B cell (primary cell): ENCODE measurements around the gene AUTS2. TPM values are rescaled to one million over a fixed set of nuclear protein-coding genes. Genes with fewer than 3 reads are reported as not detected.

Experiments used
- ATAC-seq: fragments of 200-7000 bp; cut with Tn5 transposase; one replicate; pipeline ENCODE4 v1.10.0; 2021; ENCODE audit warnings: low read depth, mild to moderate bottlenecking, moderate number of reproducible peaks, moderate library complexity
- CTCF ChIA-PET: fragments of 350-600 bp; sonication (Branson Sonifier 250); formaldehyde crosslinking; loops from one replicate; lab custom pipeline; 2021; ENCODE audit warnings: antibody characterized with exemption, inconsistent platforms; lab: Charles Lee
- POLR2A ChIA-PET: fragments of 350-600 bp; sonication (Branson Sonifier 250); formaldehyde crosslinking; loops from one replicate; lab custom pipeline; 2021; ENCODE audit warnings: antibody characterized with exemption; lab: Charles Lee
- DNase-seq: peaks from one replicate; pipeline ENCODE4 v3.0.0; 2013
- H2AFZ ChIP-seq: 2 replicates; pipeline ENCODE4 v1.6.1; 2012; ENCODE audit warnings: mild to moderate bottlenecking, low read depth, low read length; ENCODE audit not compliant: insufficient read depth, poor library complexity, severe bottlenecking
- H3K27ac ChIP-seq, 2 donors: 1 replicate in 1 of 2; 2 replicates in 1 of 2; pipeline ENCODE4 v1.5.1; 2012 to 2013; ENCODE audit warnings: low read length in 2 of 2, mild to moderate bottlenecking in 2 of 2, moderate library complexity in 1 of 2
- H3K27me3 ChIP-seq, 4 experiments: fragments of 200-600 bp in 1 of 4; sonication (generic) in 1 of 4; replicated peaks in 1 of 4; 1 replicate in 2 of 4; 2 replicates in 2 of 4; pipeline versions ENCODE4 v1.6.1 to v1.7.0; 2013 to 2016; ENCODE audit warnings: low read length in 3 of 4, mild to moderate bottlenecking in 2 of 4, mixed read lengths in 1 of 4, moderate library complexity in 1 of 4; ENCODE audit not compliant: insufficient read depth in 4 of 4, control insufficient read depth in 3 of 4; ENCODE audit errors: control extremely low read depth in 1 of 4
- H3K36me3 ChIP-seq, 2 experiments: replicated peaks in 1 of 2; 1 replicate in 1 of 2; 2 replicates in 1 of 2; pipeline versions ENCODE4 v1.6.1 to v1.7.1; 2013; ENCODE audit warnings: low read length in 1 of 2; ENCODE audit not compliant: insufficient read depth in 2 of 2, control insufficient read depth in 1 of 2; ENCODE audit errors: control extremely low read depth in 1 of 2, extremely low read depth in 1 of 2
- H3K4me1 ChIP-seq, 2 donors: fragments of 200-600 bp in 1 of 2; sonication (generic) in 1 of 2; 1 replicate in 1 of 2; 2 replicates in 1 of 2; pipeline versions ENCODE4 v1.5.1 to v1.6.1; 2013 to 2017; ENCODE audit warnings: low read length in 2 of 2; ENCODE audit not compliant: control insufficient read depth in 2 of 2, insufficient read depth in 2 of 2
- H3K4me2 ChIP-seq: replicated peaks from 2 replicates; pipeline ENCODE3; 2012; ENCODE audit warnings: mild to moderate bottlenecking, low read depth, low read length; ENCODE audit not compliant: poor library complexity, severe bottlenecking
- H3K4me3 ChIP-seq, 5 experiments: fragments of 200-600 bp in 1 of 5; sonication (generic) in 1 of 5; 1 replicate in 3 of 5; 2 replicates in 2 of 5; pipeline versions ENCODE4 v1.5.1 to v1.7.0; 2011 to 2016; ENCODE audit warnings: low read length in 4 of 5, mild to moderate bottlenecking in 4 of 5, low read depth in 2 of 5, control low read depth in 1 of 5, moderate library complexity in 1 of 5; ENCODE audit not compliant: insufficient read depth in 1 of 5; ENCODE audit errors: control extremely low read depth in 1 of 5, extremely low read depth in 1 of 5
- H3K79me2 ChIP-seq: fragments of 200-600 bp; sonication (generic); one replicate; pipeline ENCODE4 v1.6.0; 2016; ENCODE audit warnings: low read length; ENCODE audit not compliant: control insufficient read depth, insufficient read depth
- H3K9ac ChIP-seq: fragments of 200-600 bp; sonication (generic); 2 replicates; pipeline ENCODE4 v1.6.1; 2017; ENCODE audit warnings: mild to moderate bottlenecking, low read length, moderate library complexity
- H3K9me3 ChIP-seq, 3 donors: one replicate each; pipeline versions ENCODE4 v1.6.1 to v1.7.1; 2013; ENCODE audit warnings: low read length in 2 of 3; ENCODE audit not compliant: control insufficient read depth in 2 of 3, insufficient read depth in 1 of 3; ENCODE audit errors: control extremely low read depth in 1 of 3
- H4K20me1 ChIP-seq: 2 replicates; pipeline ENCODE4 v1.6.0; 2012; ENCODE audit warnings: mild to moderate bottlenecking, low read length; ENCODE audit not compliant: insufficient read depth, control insufficient read depth, poor library complexity, severe bottlenecking
- H3K27ac Mint-ChIP-seq: one replicate; pipeline ENCODE4 v1.8.0; 2021; ENCODE audit warnings: mixed read lengths
- H3K27me3 Mint-ChIP-seq: one replicate; pipeline ENCODE4 v1.8.0; 2021; ENCODE audit warnings: mixed read lengths
- H3K4me1 Mint-ChIP-seq: one replicate; pipeline ENCODE4 v1.8.0; 2021; ENCODE audit warnings: mixed read lengths
- H3K4me3 Mint-ChIP-seq: one replicate; pipeline ENCODE4 v1.8.0; 2021; ENCODE audit warnings: mixed read lengths
- H3K9me3 Mint-ChIP-seq: one replicate; pipeline ENCODE4 v1.8.0; 2022; ENCODE audit warnings: mixed read lengths; ENCODE audit not compliant: insufficient read depth
- CTCF ChIP-seq: fragments of 200-600 bp; IDR thresholded peaks from one replicate; pipeline ENCODE4 v1.8.0; 2022; ENCODE audit warnings: antibody characterized with exemption, mild to moderate bottlenecking
- EZH2 ChIP-seq: IDR thresholded peaks from 2 replicates; pipeline ENCODE4 v1.6.1; 2012; ENCODE audit warnings: borderline replicate concordance, low read depth, mild to moderate bottlenecking, moderate library complexity, low read length; ENCODE audit not compliant: insufficient read depth, poor library complexity, severe bottlenecking
- WGBS: methylation state at CpG from one replicate; pipeline ENCODE4 v1.1.5; 2013; ENCODE audit warnings: missing lambda C conversion rate; ENCODE audit not compliant: insufficient coverage; 5-methylcytosine and 5-hydroxymethylcytosine counted together
- intact Hi-C: fragments of 100-400 bp; cut with micrococcal nuclease; formaldehyde crosslinking; loops from one replicate; pipeline ENCODE4 v1.10.0; 2022
- polyA plus RNA-seq: library from polyadenylated mRNA; depleted of rRNA; stranded (reverse); fragments of >200 nt; gene quantifications from 2 replicates; pipeline ENCODE4 v1.2.3, GENCODE V29; 2012
- total RNA-seq, 2 donors: library from RNA; stranded (reverse); fragments of 120-200 nt in 1 of 2; gene quantifications; 1 replicate in 1 of 2; 2 replicates in 1 of 2; pipeline versions ENCODE4 v1.2.3 to v1.2.4, GENCODE V29; 2013 to 2022

AUTS2 gene
- total and polyA plus RNA-seq, 2 donors (not counting 1 experiment from before 2014, with no cell fraction given) = 22.3 to 35.0 TPM

GRCh38 chr7:69600710-69601519, 2.6 kb downstream of the AUTS2 start:
- ChIA-PET CTCF (interaction anchor here (0.7 to 1.1 kb wide), 2 partner anchors 97 to 331 kb away, joined by 3 to 4 read pairs; no protein-coding TSS in a partner anchor), POLR2A (interaction anchor here (0.6 kb wide), 1 partner anchor 501 kb away, joined by 3 read pairs; no protein-coding TSS in a partner anchor)
- H3K9ac ChIP-seq = peak overlapping the region; percentile 78
- H4K20me1 ChIP-seq = no peaks in the 10 kb centered on the region
- ATAC-seq (no peak), DNase-seq (no peak)
- Mint-ChIP-seq H3K27me3 (no peaks in the 10 kb centered on the region), H3K4me1 (peaks cover 21% of the 10 kb centered on the region), H3K4me3 (no peak overlapping the region), H3K27ac (peak overlapping the region; percentile 47), H3K9me3 (no peaks in the 10 kb centered on the region)
- no peaks in the 10 kb centered on the region for H3K9me3 ChIP-seq
- no peak overlapping the region for H3K27ac ChIP-seq
- 83% methylated on average over 1 of the region's 5 CpGs for WGBS
- peak overlapping the region in 1 of 5 experiments; percentile 81 for H3K4me3 ChIP-seq
- TF ChIP-seq EZH2 (no peak), CTCF (no peak)
- peak overlapping the region; percentile 99 for H3K4me2 ChIP-seq
- H3K79me2 ChIP-seq = peaks cover 10% of the 10 kb centered on the region
- H3K4me1 ChIP-seq = peaks cover 26 to 39% of the 10 kb centered on the region in 2 donors
- peaks cover 0 to 6% (median 1%) of the 10 kb centered on the region in 4 experiments for H3K27me3 ChIP-seq
- H3K36me3 ChIP-seq = no peaks in the 10 kb centered on the region
- no peak overlapping the region for H2AFZ ChIP-seq
- intact Hi-C loops = loop anchor here (5.0 to 10.0 kb wide), 2 partner anchors 54 to 136 kb away; no protein-coding TSS in a partner anchor

DNA sequence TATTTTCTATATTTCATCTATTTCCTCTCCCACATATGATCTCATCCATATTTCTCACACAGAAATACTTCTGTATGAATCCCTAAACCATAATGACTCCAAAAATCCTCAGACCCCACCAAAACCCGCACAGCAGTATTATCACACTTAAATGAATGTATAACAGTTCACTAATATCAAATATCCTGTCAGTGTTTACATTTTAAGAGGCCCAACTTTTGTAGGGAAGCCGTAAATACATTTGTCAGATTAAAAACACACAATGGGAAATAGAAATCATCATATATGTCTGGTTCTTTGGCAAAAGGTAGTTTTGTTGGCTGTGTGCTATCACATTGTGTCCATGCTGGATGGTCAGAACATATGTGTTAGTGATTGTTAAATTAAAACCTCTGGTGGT, 4.2 kb downstream of the AUTS2 start:
- no peak overlapping the region for H3K4me3 Mint-ChIP-seq

More for the DNA sequence above, 4.2 kb downstream of the AUTS2 start:
- peaks cover 16% of the 10 kb centered on the region for H3K79me2 ChIP-seq
- WGBS = no CpG with 5 or more reads among the region's 2 CpGs
- DNase-seq (no peak), ATAC-seq (no peak)
- Mint-ChIP-seq H3K9me3 (no peaks in the 10 kb centered on the region), H3K27ac (no peak overlapping the region), H3K27me3 (peaks cover 9% of the 10 kb centered on the region), H3K4me1 (peaks cover 10% of the 10 kb centered on the region)
- POLR2A ChIA-PET = no interaction called here
- CTCF ChIA-PET = no interaction called here
- no peak overlapping the region for H2AFZ ChIP-seq
- H4K20me1 ChIP-seq = no peaks in the 10 kb centered on the region
- H3K4me2 ChIP-seq = no peak overlapping the region
- no peak overlapping the region for H3K9ac ChIP-seq
- no peaks in the 10 kb centered on the region for H3K9me3 ChIP-seq
- peaks cover 26 to 34% of the 10 kb centered on the region in 2 donors for H3K4me1 ChIP-seq
- H3K27ac ChIP-seq = no peak overlapping the region
- H3K36me3 ChIP-seq = no peaks in the 10 kb centered on the region
- no peak overlapping the region for H3K4me3 ChIP-seq
- H3K27me3 ChIP-seq = peaks cover 0 to 6% (median 1%) of the 10 kb centered on the region in 4 experiments
- intact Hi-C loops = loop anchor here (5.0 to 10.0 kb wide), 2 partner anchors 52 to 135 kb away; no protein-coding TSS in a partner anchor
- no peak for TF ChIP-seq CTCF
- no peak for TF ChIP-seq EZH2
